ENCODE data around the gene TMEM121B. TPM values are rescaled to one million over a fixed set of nuclear protein-coding genes. Genes with fewer than 3 reads are reported as not detected.

Gene TMEM121B
- total and polyA plus RNA-seq, 2 donors (not counting 1 experiment from before 2014, with no cell fraction given): 0.12 TPM; not detected in 1

- Histone ChIP-seq H3K9ac (ENCODE audit: low read length) (no peak overlapping the region), H3K36me3 (replicated peaks in 1 of 2; ENCODE audit: control extremely low read depth in 1 of 2, control insufficient read depth in 1 of 2, extremely low read depth in 1 of 2, insufficient read depth in 2 of 2, low read length in 1 of 2) (peaks cover 1 to 76% of the 10 kb centered on the region in 2 experiments), H3K4me1 (ENCODE audit: control insufficient read depth in 2 of 2, insufficient read depth in 2 of 2, low read length in 2 of 2) (peaks cover 19 to 32% of the 10 kb centered on the region in 2 donors), H3K4me3 (ENCODE audit: control extremely low read depth in 1 of 5, extremely low read depth in 1 of 5, insufficient read depth in 1 of 5, low read depth in 2 of 5, low read length in 4 of 5) (no peak overlapping the region), H3K4me2 (replicated peaks; ENCODE audit: low read depth, low read length, poor library complexity, severe bottlenecking) (no peak overlapping the region), H3K27me3 (replicated peaks in 1 of 4; ENCODE audit: control extremely low read depth in 1 of 4, control insufficient read depth in 3 of 4, insufficient read depth in 4 of 4, low read length in 3 of 4) (no peaks in the 10 kb centered on the region), H3K79me2 (ENCODE audit: control insufficient read depth, insufficient read depth, low read length) (peaks cover 3% of the 10 kb centered on the region), H2AFZ (ENCODE audit: insufficient read depth, low read depth, low read length, poor library complexity, severe bottlenecking) (no peak overlapping the region), H4K20me1 (ENCODE audit: control insufficient read depth, insufficient read depth, low read length, poor library complexity, severe bottlenecking) (peaks cover 19% of the 10 kb centered on the region), H3K27ac (ENCODE audit: low read length in 2 of 2) (no peak overlapping the region), H3K9me3 (ENCODE audit: control extremely low read depth in 1 of 3, control insufficient read depth in 2 of 3, insufficient read depth in 1 of 3, low read length in 2 of 3) (no peaks in the 10 kb centered on the region)
- peaks cover 26% of the 10 kb centered on the region for H3K4me1 Mint-ChIP-seq
- ATAC-seq (ENCODE audit: low read depth): no peak
- 80% methylated on average over 6 of the region's 7 CpGs for WGBS (ENCODE audit: insufficient coverage)
- DNase-seq: no peak
- intact Hi-C loops (cut with micrococcal nuclease): no loop called here
- CTCF ChIA-PET: no interaction called here
- H3K27me3 Mint-ChIP-seq: no peaks in the 10 kb centered on the region
- H3K27ac Mint-ChIP-seq: no peak overlapping the region
- POLR2A ChIA-PET: no interaction called here
- H3K4me3 Mint-ChIP-seq: no peak overlapping the region
- no peak for TF ChIP-seq EZH2 (IDR thresholded peaks at IDR 0.05; ENCODE audit: borderline replicate concordance, insufficient read depth, low read depth, low read length, poor library complexity, severe bottlenecking)
- no peak for TF ChIP-seq CTCF (IDR thresholded peaks at IDR 0.05)
- no peaks in the 10 kb centered on the region for H3K9me3 Mint-ChIP-seq (ENCODE audit: insufficient read depth)
Observed at GRCh38 chr22:17102297-17102667, 18.9 kb downstream of the TMEM121B start.

GRCh38 chr22:17101475-17102296 is 19.5 kb downstream of the TMEM121B start:
- no peak for DNase-seq
- H2AFZ ChIP-seq (ENCODE audit: insufficient read depth, low read depth, low read length, poor library complexity, severe bottlenecking): no peak overlapping the region
- no peak for TF ChIP-seq EZH2 (IDR thresholded peaks at IDR 0.05; ENCODE audit: borderline replicate concordance, insufficient read depth, low read depth, low read length, poor library complexity, severe bottlenecking)
- no peak for TF ChIP-seq CTCF (IDR thresholded peaks at IDR 0.05)
- Mint-ChIP-seq H3K27me3 (no peaks in the 10 kb centered on the region), H3K27ac (no peak overlapping the region), H3K4me1 (peaks cover 25% of the 10 kb centered on the region), H3K4me3 (no peak overlapping the region), H3K9me3 (ENCODE audit: insufficient read depth) (no peaks in the 10 kb centered on the region)
- ChIA-PET CTCF (interaction anchor here (0.8 to 1.1 kb wide), 2 partner anchors 28 to 99 kb away, joined by 3 read pairs; no protein-coding TSS in a partner anchor), POLR2A (no interaction called here)
- H3K27ac ChIP-seq (ENCODE audit: low read length in 2 of 2): no peak overlapping the region
- peaks cover 1 to 70% of the 10 kb centered on the region in 2 experiments for H3K36me3 ChIP-seq (replicated peaks in 1 of 2; ENCODE audit: control extremely low read depth in 1 of 2, control insufficient read depth in 1 of 2, extremely low read depth in 1 of 2, insufficient read depth in 2 of 2, low read length in 1 of 2)
- peaks cover 3% of the 10 kb centered on the region for H3K79me2 ChIP-seq (ENCODE audit: control insufficient read depth, insufficient read depth, low read length)
- intact Hi-C loops (cut with micrococcal nuclease): no loop called here
- WGBS (ENCODE audit: insufficient coverage): 88% methylated on average over 12 of the region's 14 CpGs
- H3K4me3 ChIP-seq (ENCODE audit: control extremely low read depth in 1 of 5, extremely low read depth in 1 of 5, insufficient read depth in 1 of 5, low read depth in 2 of 5, low read length in 4 of 5): no peak overlapping the region
- no peak overlapping the region for H3K4me2 ChIP-seq (replicated peaks; ENCODE audit: low read depth, low read length, poor library complexity, severe bottlenecking)
- peaks cover 23 to 32% of the 10 kb centered on the region in 2 donors for H3K4me1 ChIP-seq (ENCODE audit: control insufficient read depth in 2 of 2, insufficient read depth in 2 of 2, low read length in 2 of 2)
- no peaks in the 10 kb centered on the region for H3K27me3 ChIP-seq (replicated peaks in 1 of 4; ENCODE audit: control extremely low read depth in 1 of 4, control insufficient read depth in 3 of 4, insufficient read depth in 4 of 4, low read length in 3 of 4)
- H3K9ac ChIP-seq (ENCODE audit: low read length): no peak overlapping the region
- no peaks in the 10 kb centered on the region for H3K9me3 ChIP-seq (ENCODE audit: control extremely low read depth in 1 of 3, control insufficient read depth in 2 of 3, insufficient read depth in 1 of 3, low read length in 2 of 3)
- no peak for ATAC-seq (ENCODE audit: low read depth)
- H4K20me1 ChIP-seq (ENCODE audit: control insufficient read depth, insufficient read depth, low read length, poor library complexity, severe bottlenecking): peaks cover 24% of the 10 kb centered on the region
